B cell (primary cell): ENCODE data around the gene ITGB1.

Experiments used
- CTCF ChIP-seq: fragments of 200-600 bp; IDR thresholded peaks from one replicate; pipeline ENCODE4 v1.8.0; 2022; ENCODE audit warnings: antibody characterized with exemption, mild to moderate bottlenecking
- EZH2 ChIP-seq: IDR thresholded peaks from 2 replicates; pipeline ENCODE4 v1.6.1; 2012; ENCODE audit warnings: borderline replicate concordance, low read depth, mild to moderate bottlenecking, moderate library complexity, low read length; ENCODE audit not compliant: insufficient read depth, poor library complexity, severe bottlenecking

- TF ChIP-seq CTCF: no peak
- no peak for TF ChIP-seq EZH2
Observed at GRCh38 chr10:32938554-32939061, 19.4 kb downstream of the ITGB1 start.
